A549 (cell line): Measurements from ENCODE around the gene EPB41L4A. TPM values are rescaled to one million over a fixed set of nuclear protein-coding genes. Genes with fewer than 3 reads are reported as not detected.

ENCODE experiments used
- ATAC-seq, 2 experiments: fragments of 200-7000 bp in 1 of 2; fragments of >200 bp in 1 of 2; cut with Nextera tagmentation in 1 of 2; cut with Tn5 transposase in 1 of 2; 3 replicates each; pipeline versions ENCODE4 v1.8.0 to v1.9.1; 2018 to 2020; ENCODE audit warnings: mild to moderate bottlenecking in 1 of 2, moderate library complexity in 1 of 2
- CTCF ChIA-PET: fragments of 300-600 bp; sonication (Branson Sonifier 250); formaldehyde crosslinking; extraction: SDS; loops from one replicate; lab custom pipeline; 2021; ENCODE audit warnings: antibody characterized with exemption, inconsistent platforms; lab: Yijun Ruan, JAX
- POLR2A ChIA-PET: fragments of 350-600 bp; formaldehyde crosslinking; extraction: SDS; loops from one replicate; lab custom pipeline; 2021; ENCODE audit warnings: antibody characterized with exemption, inconsistent platforms; lab: Yijun Ruan, JAX
- DNase-seq, 2 experiments: peaks; one replicate each; pipeline versions ENCODE4 v3.0.0 to v3.0.0-alpha.2; 2011 to 2016; ENCODE audit warnings: low read depth in 1 of 2, low spot score in 1 of 2
- FAIRE-seq: peaks from 2 replicates; lab custom pipeline; 2011; peaks lifted over from hg19 to GRCh38; lab: Jason Lieb, UNC
- H3K27ac ChIP-seq, 2 experiments: fragments of >200 bp; sonication (Bioruptor Twin); formaldehyde crosslinking; 3 replicates each; pipeline ENCODE4 v1.5.1; 2016 to 2017
- H3K4me1 ChIP-seq: fragments of >200 bp; sonication (Bioruptor Twin); formaldehyde crosslinking; 3 replicates; pipeline ENCODE4 v1.6.1; 2016
- H3K4me2 ChIP-seq: fragments of >200 bp; sonication (Bioruptor Twin); formaldehyde crosslinking; 3 replicates; pipeline ENCODE4 v1.6.1; 2016
- H3K4me3 ChIP-seq: fragments of >200 bp; sonication (Bioruptor Twin); formaldehyde crosslinking; 3 replicates; pipeline ENCODE4 v1.5.1; 2016
- H3K9me3 ChIP-seq: fragments of >200 bp; sonication (Bioruptor Twin); formaldehyde crosslinking; 3 replicates; pipeline ENCODE4 v1.6.1; 2016
- BHLHE40 ChIP-seq: IDR thresholded peaks from 2 replicates; pipeline ENCODE4 v1.6.1; 2012; ENCODE audit warnings: low read depth, low read length, inconsistent platforms
- FOSB ChIP-seq: fragments of 250-450 bp; sonication (Bioruptor Pico); IDR thresholded peaks from 2 replicates; pipeline ENCODE4 v1.5.0; 2020; ENCODE audit warnings: mild to moderate bottlenecking, moderate library complexity
- GATA3 ChIP-seq: IDR thresholded peaks from 2 replicates; pipeline ENCODE4 v1.6.1; 2012; ENCODE audit warnings: borderline replicate concordance
- HDAC2 ChIP-seq: fragments of 200-600 bp; sonication (generic); IDR thresholded peaks from 2 replicates; pipeline ENCODE4 v1.6.1; 2016
- HOXB13 ChIP-seq: fragments of 250-450 bp; sonication (Bioruptor Pico); IDR thresholded peaks from 2 replicates; pipeline ENCODE4 v1.5.0; 2020; ENCODE audit warnings: low read depth, mild to moderate bottlenecking, moderate library complexity
- JUNB ChIP-seq: fragments of >200 bp; sonication (Bioruptor Twin); formaldehyde crosslinking; IDR thresholded peaks from 2 replicates; pipeline ENCODE4 v1.6.1; 2016
- KDM1A ChIP-seq: fragments of 200-600 bp; sonication (generic); IDR thresholded peaks from 2 replicates; pipeline ENCODE4 v1.6.1; 2016; ENCODE audit warnings: low read depth, mild to moderate bottlenecking
- MAFK ChIP-seq: fragments of 450-650 bp; IDR thresholded peaks from 2 replicates; pipeline ENCODE4 v1.6.1; 2014; ENCODE audit not compliant: partially characterized antibody
- MYC ChIP-seq: IDR thresholded peaks from 2 replicates; pipeline ENCODE4 v1.6.1; 2012; ENCODE audit warnings: mild to moderate bottlenecking, inconsistent platforms, low read length, improper control_type of control experiment, borderline replicate concordance
- NFE2L2 ChIP-seq: fragments of 150-350 bp; conservative IDR thresholded peaks from 2 replicates; pipeline ENCODE4 v1.6.1; 2014; ENCODE audit warnings: low read length
- NR3C1 ChIP-seq: fragments of >200 bp; sonication (Bioruptor Twin); formaldehyde crosslinking; IDR thresholded peaks from 3 replicates; pipeline ENCODE4 v1.6.1; 2017
- POLR2A ChIP-seq: IDR thresholded peaks from 2 replicates; pipeline ENCODE4 v1.6.1; 2012; ENCODE audit warnings: mild to moderate bottlenecking, low read length
- RCOR1 ChIP-seq: fragments of 150-350 bp; IDR thresholded peaks from 2 replicates; pipeline ENCODE4 v1.6.1; 2014; ENCODE audit warnings: antibody characterized with exemption, low read length, low read depth
- TFCP2L1 ChIP-seq: fragments of 250-450 bp; sonication (Bioruptor Pico); IDR thresholded peaks from 2 replicates; pipeline ENCODE4 v1.5.0; 2021; ENCODE audit warnings: mild to moderate bottlenecking
- TP53 ChIP-seq: fragments of 250-450 bp; sonication (Bioruptor Pico); IDR thresholded peaks from 2 replicates; pipeline ENCODE4 v1.5.0; 2021; ENCODE audit warnings: mild to moderate bottlenecking, moderate library complexity
- ZC3H11A ChIP-seq: fragments of 450-650 bp; IDR thresholded peaks from 2 replicates; pipeline ENCODE4 v1.6.1; 2014; ENCODE audit warnings: antibody characterized with exemption, mild to moderate bottlenecking
- ZFP36 ChIP-seq: fragments of 450-650 bp; IDR thresholded peaks from 2 replicates; pipeline ENCODE4 v1.6.1; 2014; ENCODE audit warnings: borderline replicate concordance; ENCODE audit not compliant: partially characterized antibody
- WGBS: methylation state at CpG from one replicate; pipeline ENCODE4 v1.1.6; 2017; ENCODE audit errors: missing lambda C conversion rate; 5-methylcytosine and 5-hydroxymethylcytosine counted together
- polyA plus RNA-seq, 4 experiments: library from polyadenylated mRNA; depleted of rRNA in 3 of 4; stranded (reverse); fragments of >200 nt; fragmentation: RNase III in 1 of 4; extraction: RNeasy Plus Mini Kit Qiagen cat#74134 plus additional on column Dnase treatment in 1 of 4; gene quantifications; 2 replicates in 3 of 4; 3 replicates in 1 of 4; pipeline ENCODE4 v1.2.3, GENCODE V29; 2011 to 2017
- TF ChIP-seq, protein P1 (sequence below): fragments of >200 bp; sonication (Bioruptor Twin); formaldehyde crosslinking; IDR thresholded peaks from 3 replicates; pipeline ENCODE4 v1.6.1; 2016
- TF ChIP-seq, protein P2 (sequence below): fragments of 250-450 bp; sonication (Bioruptor Pico); IDR thresholded peaks from 2 replicates; pipeline ENCODE4 v1.5.0; 2021; ENCODE audit warnings: mild to moderate bottlenecking, moderate library complexity, borderline replicate concordance
- TF ChIP-seq, protein P3 (sequence below): IDR thresholded peaks from 2 replicates; pipeline ENCODE4 v1.6.1; 2012
- TF ChIP-seq, protein P4 (sequence below): IDR thresholded peaks from 2 replicates; pipeline ENCODE4 v1.6.1; 2012
- TF ChIP-seq, protein P5 (sequence below): fragments of 200-600 bp; sonication (generic); IDR thresholded peaks from 2 replicates; pipeline ENCODE4 v1.6.1; 2016; ENCODE audit warnings: antibody characterized with exemption, mild to moderate bottlenecking, moderate library complexity
- TF ChIP-seq, protein P6 (sequence below): fragments of >200 bp; sonication (Bioruptor Twin); formaldehyde crosslinking; IDR thresholded peaks from 3 replicates; pipeline ENCODE4 v1.5.1; 2016

Gene EPB41L4A
- polyA plus RNA-seq, 2 of the 4 experiments (the other 2 are of a cell fraction) = 1.3 to 4.4 TPM

DNA sequence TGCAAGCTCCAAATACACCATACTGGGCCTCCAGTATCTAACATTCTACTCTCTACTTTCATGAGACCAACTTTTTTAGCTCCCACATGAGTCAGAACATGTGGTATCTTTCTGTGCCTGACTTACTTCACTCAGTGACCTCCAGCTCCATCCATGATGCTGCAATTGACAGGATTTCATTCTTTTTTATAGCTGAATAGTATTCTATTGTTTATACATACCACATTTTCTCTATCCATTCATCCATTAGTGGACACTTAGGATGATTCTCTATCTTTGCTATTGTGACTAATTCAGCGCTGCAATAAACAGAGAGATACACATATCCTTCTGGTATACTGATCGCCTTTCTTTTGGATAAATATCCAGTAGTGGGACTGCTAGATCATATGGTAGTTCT, 68.5 kb downstream of the EPB41L4A start:
- no peak overlapping the region for H3K27ac ChIP-seq
- H3K4me2 ChIP-seq = no peak overlapping the region
- TF ChIP-seq HDAC2 = no peak
- TF ChIP-seq KDM1A = no peak
- no peak for TF ChIP-seq FOSB (CRISPR knock-in tag)
- TF ChIP-seq, protein P1, sequence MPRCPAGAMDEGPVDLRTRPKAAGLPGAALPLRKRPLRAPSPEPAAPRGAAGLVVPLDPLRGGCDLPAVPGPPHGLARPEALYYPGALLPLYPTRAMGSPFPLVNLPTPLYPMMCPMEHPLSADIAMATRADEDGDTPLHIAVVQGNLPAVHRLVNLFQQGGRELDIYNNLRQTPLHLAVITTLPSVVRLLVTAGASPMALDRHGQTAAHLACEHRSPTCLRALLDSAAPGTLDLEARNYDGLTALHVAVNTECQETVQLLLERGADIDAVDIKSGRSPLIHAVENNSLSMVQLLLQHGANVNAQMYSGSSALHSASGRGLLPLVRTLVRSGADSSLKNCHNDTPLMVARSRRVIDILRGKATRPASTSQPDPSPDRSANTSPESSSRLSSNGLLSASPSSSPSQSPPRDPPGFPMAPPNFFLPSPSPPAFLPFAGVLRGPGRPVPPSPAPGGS = no peak
- no peak for TF ChIP-seq NR3C1
- TF ChIP-seq, protein P2, sequence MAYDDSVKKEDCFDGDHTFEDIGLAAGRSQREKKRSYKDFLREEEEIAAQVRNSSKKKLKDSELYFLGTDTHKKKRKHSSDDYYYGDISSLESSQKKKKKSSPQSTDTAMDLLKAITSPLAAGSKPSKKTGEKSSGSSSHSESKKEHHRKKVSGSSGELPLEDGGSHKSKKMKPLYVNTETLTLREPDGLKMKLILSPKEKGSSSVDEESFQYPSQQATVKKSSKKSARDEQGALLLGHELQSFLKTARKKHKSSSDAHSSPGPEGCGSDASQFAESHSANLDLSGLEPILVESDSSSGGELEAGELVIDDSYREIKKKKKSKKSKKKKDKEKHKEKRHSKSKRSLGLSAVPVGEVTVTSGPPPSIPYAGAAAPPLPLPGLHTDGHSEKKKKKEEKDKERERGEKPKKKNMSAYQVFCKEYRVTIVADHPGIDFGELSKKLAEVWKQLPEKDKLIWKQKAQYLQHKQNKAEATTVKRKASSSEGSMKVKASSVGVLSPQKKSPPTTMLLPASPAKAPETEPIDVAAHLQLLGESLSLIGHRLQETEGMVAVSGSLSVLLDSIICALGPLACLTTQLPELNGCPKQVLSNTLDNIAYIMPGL (CRISPR knock-in tag) = no peak
- TF ChIP-seq RCOR1 = no peak
- TF ChIP-seq, all 56 proteins: peak for 0
- Histone ChIP-seq H3K4me3 (no peak overlapping the region), H3K9me3 (no peaks in the 10 kb centered on the region), H3K4me1 (no peaks in the 10 kb centered on the region)
- ChIA-PET CTCF (interaction anchor here (1.2 to 1.3 kb wide), 2 partner anchors 8 to 9 kb away, joined by 3 read pairs; no protein-coding TSS in a partner anchor), POLR2A (no interaction called here)
- no peak for FAIRE-seq
- 79% methylated on average over 2 of the region's 2 CpGs for WGBS
- ATAC-seq = no peak
- no peak for DNase-seq

DNA sequence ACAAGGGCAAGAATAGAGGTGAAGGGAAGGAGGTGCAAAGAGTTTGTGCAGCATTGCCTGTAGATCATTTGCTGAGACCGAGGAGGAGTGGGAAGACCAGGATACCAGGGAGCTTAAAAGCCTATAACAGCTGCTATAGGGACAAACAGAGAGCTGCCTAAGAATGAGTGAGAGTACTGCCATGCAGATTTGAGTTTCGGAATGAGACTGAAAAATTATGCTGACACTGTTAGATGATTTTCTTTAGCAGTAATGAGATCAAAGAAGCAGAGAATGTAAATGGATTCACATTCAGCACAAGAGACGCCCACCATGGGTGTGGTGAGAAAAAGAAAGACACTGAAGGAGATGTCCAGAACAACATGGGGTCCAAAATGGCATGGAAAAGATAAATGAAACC, 69.7 kb downstream of the EPB41L4A start:
- no peak for ATAC-seq
- 36% methylated on average over 3 of the region's 3 CpGs for WGBS
- CTCF ChIA-PET = no interaction called here
- Histone ChIP-seq H3K27ac (no peak overlapping the region), H3K9me3 (no peaks in the 10 kb centered on the region), H3K4me1 (no peaks in the 10 kb centered on the region), H3K4me2 (no peak overlapping the region), H3K4me3 (no peak overlapping the region)
- FAIRE-seq = no peak
- DNase-seq = no peak
- POLR2A ChIA-PET = no interaction called here
- TF ChIP-seq GATA3 = no peak
- peak; percentile 9 for TF ChIP-seq MAFK

DNA sequence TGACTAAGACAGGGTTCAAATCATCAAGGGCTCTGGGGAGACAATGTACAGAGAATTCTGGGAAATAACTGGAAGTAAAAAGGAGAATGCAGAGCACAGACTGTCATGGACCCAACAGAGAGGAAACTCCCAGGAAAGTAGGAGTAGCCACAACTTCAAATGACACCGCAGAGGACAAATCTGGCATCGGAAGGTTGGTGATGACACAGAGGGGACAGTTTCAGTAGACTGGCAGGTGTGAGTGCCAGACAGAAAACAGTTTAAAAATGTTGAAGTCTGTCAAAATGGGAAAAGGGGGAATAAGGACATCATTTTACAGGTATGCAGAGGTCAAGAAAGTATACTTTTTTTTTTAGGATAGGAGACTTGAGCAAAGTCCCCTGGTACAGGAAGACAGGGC, 70.2 kb downstream of the EPB41L4A start:
- CTCF ChIA-PET = no interaction called here
- FAIRE-seq (no peak), ATAC-seq (no peak), DNase-seq (no peak)
- TF ChIP-seq, protein P3, sequence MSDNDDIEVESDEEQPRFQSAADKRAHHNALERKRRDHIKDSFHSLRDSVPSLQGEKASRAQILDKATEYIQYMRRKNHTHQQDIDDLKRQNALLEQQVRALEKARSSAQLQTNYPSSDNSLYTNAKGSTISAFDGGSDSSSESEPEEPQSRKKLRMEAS = no peak
- TF ChIP-seq JUNB (no peak), TFCP2L1 (no peak), ZFP36 (no peak), MYC (no peak), POLR2A (no peak), NFE2L2 (no peak), RCOR1 (no peak), ZC3H11A (no peak), NR3C1 (no peak), MAFK (no peak)
- TF ChIP-seq, protein P4, sequence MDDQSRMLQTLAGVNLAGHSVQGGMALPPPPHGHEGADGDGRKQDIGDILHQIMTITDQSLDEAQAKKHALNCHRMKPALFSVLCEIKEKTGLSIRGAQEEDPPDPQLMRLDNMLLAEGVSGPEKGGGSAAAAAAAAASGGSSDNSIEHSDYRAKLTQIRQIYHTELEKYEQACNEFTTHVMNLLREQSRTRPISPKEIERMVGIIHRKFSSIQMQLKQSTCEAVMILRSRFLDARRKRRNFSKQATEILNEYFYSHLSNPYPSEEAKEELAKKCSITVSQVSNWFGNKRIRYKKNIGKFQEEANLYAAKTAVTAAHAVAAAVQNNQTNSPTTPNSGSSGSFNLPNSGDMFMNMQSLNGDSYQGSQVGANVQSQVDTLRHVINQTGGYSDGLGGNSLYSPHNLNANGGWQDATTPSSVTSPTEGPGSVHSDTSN = no peak
- WGBS = 93% methylated on average over 2 of the region's 2 CpGs
- no peak overlapping the region for H3K4me3 ChIP-seq
- POLR2A ChIA-PET = no interaction called here
- no peaks in the 10 kb centered on the region for H3K4me1 ChIP-seq
- H3K9me3 ChIP-seq = no peaks in the 10 kb centered on the region
- H3K27ac ChIP-seq = no peak overlapping the region
- H3K4me2 ChIP-seq = no peak overlapping the region

DNA sequence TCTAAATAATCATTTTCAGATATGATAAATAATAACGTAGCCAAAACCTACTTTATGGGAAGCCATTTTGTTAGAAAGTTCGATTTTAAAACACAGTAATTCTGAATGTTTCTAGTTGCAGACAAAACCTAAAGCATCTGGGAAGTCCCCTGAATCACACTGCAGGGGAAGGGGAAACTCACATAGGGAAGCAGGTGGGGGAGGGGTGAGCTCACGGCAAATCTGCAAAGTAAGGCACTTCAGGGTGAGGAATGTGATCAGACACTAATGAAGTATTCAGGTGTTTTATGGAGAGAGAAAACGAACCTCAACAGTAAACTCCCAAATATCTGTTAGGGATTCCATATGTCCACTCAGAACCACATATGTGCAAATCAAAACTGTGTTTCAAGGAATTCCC, 70.7 kb downstream of the EPB41L4A start:
- Histone ChIP-seq H3K4me3 (no peak overlapping the region), H3K27ac (no peak overlapping the region), H3K9me3 (no peaks in the 10 kb centered on the region), H3K4me2 (no peak overlapping the region), H3K4me1 (no peaks in the 10 kb centered on the region)
- 33% methylated on average over 4 of the region's 4 CpGs for WGBS
- no peak for DNase-seq
- ATAC-seq = no peak
- no peak for FAIRE-seq
- ChIA-PET CTCF (no interaction called here), POLR2A (no interaction called here)
- TF ChIP-seq HOXB13 (CRISPR knock-in tag) (no peak), TP53 (CRISPR knock-in tag) (no peak), KDM1A (no peak), BHLHE40 (no peak), FOSB (CRISPR knock-in tag) (no peak), ZC3H11A (no peak), NFE2L2 (no peak)
- TF ChIP-seq, protein P5, sequence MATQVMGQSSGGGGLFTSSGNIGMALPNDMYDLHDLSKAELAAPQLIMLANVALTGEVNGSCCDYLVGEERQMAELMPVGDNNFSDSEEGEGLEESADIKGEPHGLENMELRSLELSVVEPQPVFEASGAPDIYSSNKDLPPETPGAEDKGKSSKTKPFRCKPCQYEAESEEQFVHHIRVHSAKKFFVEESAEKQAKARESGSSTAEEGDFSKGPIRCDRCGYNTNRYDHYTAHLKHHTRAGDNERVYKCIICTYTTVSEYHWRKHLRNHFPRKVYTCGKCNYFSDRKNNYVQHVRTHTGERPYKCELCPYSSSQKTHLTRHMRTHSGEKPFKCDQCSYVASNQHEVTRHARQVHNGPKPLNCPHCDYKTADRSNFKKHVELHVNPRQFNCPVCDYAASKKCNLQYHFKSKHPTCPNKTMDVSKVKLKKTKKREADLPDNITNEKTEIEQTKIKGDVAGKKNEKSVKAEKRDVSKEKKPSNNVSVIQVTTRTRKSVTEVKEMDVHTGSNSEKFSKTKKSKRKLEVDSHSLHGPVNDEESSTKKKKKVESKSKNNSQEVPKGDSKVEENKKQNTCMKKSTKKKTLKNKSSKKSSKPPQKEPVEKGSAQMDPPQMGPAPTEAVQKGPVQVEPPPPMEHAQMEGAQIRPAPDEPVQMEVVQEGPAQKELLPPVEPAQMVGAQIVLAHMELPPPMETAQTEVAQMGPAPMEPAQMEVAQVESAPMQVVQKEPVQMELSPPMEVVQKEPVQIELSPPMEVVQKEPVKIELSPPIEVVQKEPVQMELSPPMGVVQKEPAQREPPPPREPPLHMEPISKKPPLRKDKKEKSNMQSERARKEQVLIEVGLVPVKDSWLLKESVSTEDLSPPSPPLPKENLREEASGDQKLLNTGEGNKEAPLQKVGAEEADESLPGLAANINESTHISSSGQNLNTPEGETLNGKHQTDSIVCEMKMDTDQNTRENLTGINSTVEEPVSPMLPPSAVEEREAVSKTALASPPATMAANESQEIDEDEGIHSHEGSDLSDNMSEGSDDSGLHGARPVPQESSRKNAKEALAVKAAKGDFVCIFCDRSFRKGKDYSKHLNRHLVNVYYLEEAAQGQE = no peak
- TF ChIP-seq, protein P6, sequence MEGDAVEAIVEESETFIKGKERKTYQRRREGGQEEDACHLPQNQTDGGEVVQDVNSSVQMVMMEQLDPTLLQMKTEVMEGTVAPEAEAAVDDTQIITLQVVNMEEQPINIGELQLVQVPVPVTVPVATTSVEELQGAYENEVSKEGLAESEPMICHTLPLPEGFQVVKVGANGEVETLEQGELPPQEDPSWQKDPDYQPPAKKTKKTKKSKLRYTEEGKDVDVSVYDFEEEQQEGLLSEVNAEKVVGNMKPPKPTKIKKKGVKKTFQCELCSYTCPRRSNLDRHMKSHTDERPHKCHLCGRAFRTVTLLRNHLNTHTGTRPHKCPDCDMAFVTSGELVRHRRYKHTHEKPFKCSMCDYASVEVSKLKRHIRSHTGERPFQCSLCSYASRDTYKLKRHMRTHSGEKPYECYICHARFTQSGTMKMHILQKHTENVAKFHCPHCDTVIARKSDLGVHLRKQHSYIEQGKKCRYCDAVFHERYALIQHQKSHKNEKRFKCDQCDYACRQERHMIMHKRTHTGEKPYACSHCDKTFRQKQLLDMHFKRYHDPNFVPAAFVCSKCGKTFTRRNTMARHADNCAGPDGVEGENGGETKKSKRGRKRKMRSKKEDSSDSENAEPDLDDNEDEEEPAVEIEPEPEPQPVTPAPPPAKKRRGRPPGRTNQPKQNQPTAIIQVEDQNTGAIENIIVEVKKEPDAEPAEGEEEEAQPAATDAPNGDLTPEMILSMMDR = no peak
